GM10248 (cell line): Measurements from ENCODE around the gene CLEC5A.

Source experiments
- CTCF ChIA-PET: fragments of 300-600 bp; sonication (Branson Sonifier 250); formaldehyde crosslinking; extraction: SDS; loops from one replicate; lab custom pipeline; 2021; ENCODE audit warnings: antibody characterized with exemption; lab: Yijun Ruan, JAX
- POLR2A ChIA-PET: fragments of 350-650 bp; sonication (Branson Sonifier 250); formaldehyde crosslinking; extraction: SDS; loops from one replicate; lab custom pipeline; 2020; ENCODE audit warnings: antibody characterized with exemption; lab: Yijun Ruan, JAX
- DNase-seq: peaks from one replicate; pipeline ENCODE4 v3.0.0; 2012; ENCODE audit errors: extremely low spot score
- TF ChIP-seq, protein P1 (sequence below): IDR thresholded peaks from 2 replicates; pipeline ENCODE4 v1.5.1; 2012; ENCODE audit warnings: mild to moderate bottlenecking, low read depth; ENCODE audit errors: extremely low read depth, missing control alignments, control extremely low read depth

Gene CLEC5A

DNA sequence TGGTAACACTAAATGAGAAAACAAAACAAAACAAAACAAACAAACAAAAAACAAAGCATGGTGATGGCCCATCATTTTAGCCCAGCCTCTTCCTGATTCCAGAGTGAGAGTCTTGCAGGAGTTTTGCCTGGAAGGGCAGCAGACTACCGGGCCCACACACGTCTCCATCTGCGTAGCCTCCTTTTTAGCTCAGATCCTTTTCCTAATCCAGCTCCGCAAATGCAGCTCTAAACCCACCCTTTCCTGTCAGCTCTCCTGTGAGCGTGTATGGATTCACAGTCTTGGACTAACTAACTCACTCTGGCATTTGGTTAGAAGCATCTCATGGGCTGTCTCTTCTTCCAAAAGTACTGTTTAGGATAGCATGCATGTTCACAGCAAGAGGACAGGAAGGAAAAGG lies 16.6 kb downstream of the CLEC5A start:
- no peak for DNase-seq
- TF ChIP-seq, protein P1, sequence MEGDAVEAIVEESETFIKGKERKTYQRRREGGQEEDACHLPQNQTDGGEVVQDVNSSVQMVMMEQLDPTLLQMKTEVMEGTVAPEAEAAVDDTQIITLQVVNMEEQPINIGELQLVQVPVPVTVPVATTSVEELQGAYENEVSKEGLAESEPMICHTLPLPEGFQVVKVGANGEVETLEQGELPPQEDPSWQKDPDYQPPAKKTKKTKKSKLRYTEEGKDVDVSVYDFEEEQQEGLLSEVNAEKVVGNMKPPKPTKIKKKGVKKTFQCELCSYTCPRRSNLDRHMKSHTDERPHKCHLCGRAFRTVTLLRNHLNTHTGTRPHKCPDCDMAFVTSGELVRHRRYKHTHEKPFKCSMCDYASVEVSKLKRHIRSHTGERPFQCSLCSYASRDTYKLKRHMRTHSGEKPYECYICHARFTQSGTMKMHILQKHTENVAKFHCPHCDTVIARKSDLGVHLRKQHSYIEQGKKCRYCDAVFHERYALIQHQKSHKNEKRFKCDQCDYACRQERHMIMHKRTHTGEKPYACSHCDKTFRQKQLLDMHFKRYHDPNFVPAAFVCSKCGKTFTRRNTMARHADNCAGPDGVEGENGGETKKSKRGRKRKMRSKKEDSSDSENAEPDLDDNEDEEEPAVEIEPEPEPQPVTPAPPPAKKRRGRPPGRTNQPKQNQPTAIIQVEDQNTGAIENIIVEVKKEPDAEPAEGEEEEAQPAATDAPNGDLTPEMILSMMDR: no peak
- POLR2A ChIA-PET: no interaction called here
- CTCF ChIA-PET: interaction anchor here (0.7 to 1.4 kb wide), 2 partner anchors 16 to 46 kb away, joined by 3 to 5 read pairs; no protein-coding TSS in a partner anchor

- TF ChIP-seq, protein P1: no peak
- no peak for DNase-seq
- ChIA-PET POLR2A (no interaction called here), CTCF (no interaction called here)
These were observed 18.0 kb downstream of the CLEC5A start for GRCh38 chr7:141928845-141929195.

GRCh38 chr7:141928146-141928844 lies 18.5 kb downstream of the CLEC5A start:
- POLR2A ChIA-PET: no interaction called here
- CTCF ChIA-PET: no interaction called here
- DNase-seq: no peak
- TF ChIP-seq, protein P1: no peak

- CTCF ChIA-PET: no interaction called here
- TF ChIP-seq, protein P1: no peak
- no peak for DNase-seq
- POLR2A ChIA-PET: no interaction called here
These were observed 26.5 kb downstream of the CLEC5A start for GRCh38 chr7:141920281-141920680.

DNA sequence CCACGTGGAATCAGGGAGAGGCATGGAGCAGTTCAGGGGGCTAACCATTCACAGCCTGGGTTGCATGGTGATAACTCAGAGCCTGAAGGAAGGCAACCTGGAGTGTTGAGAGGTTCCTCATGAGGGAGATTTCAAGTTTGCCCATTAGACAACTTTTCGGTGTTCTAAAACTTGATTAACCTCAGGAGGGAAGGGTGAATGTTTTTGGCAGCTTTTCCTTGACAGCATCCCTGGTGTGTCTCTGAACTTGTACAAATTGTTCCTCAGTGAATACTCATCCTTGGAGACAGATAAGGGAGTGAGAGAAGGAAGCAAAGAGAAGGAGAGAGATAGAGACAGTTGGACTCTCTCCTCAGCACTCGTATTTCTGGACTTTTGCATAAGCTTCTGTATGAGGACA lies 30.7 kb downstream of the CLEC5A start, which contains the start of gene OR9A4:
OR9A4 (plus strand) TSS at position 301 of the 400 bp plus-strand sequence. CDS start 2,477 bp downstream, outside the sequence.
- CTCF ChIA-PET: no interaction called here

DNA sequence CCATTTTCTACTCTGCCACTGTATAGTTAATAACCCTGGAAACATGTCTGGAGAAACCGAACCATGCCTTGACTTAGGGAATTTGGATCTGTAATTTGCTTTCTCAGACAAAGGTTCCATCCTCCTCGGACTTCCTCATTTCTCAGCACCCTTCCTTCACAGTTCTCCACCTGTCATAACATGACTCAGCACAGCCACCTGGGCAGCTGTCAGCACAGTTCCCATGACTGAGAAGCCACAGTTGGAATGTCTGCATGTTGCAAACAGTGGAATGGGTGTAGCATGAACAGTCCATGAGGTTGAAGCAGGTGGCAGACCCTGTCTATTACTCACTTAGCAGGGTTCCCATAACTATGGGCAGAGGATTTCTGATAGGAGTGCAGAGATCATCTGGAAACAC lies 31.2 kb downstream of the CLEC5A start:
- CTCF ChIA-PET: no interaction called here
- no peak for DNase-seq
- POLR2A ChIA-PET: no interaction called here
- TF ChIP-seq, protein P1: no peak

More for the DNA sequence above, 30.7 kb downstream of the CLEC5A start, which contains the start of gene OR9A4:
- no peak for DNase-seq
- TF ChIP-seq, protein P1: no peak
- POLR2A ChIA-PET: no interaction called here
